Caco-2 (cell line): Measurements from ENCODE around the gene C1QC. TPM values are rescaled to one million over a fixed set of nuclear protein-coding genes. Genes with fewer than 3 reads are reported as not detected.

Experiments used
- BruUV-seq: library from RNA; stranded (reverse); fragments of 400-500 nt; replicated peaks from 2 replicates; lab custom pipeline; 2021; lab: Mats Ljungman, UMichigan
- CTCF ChIA-PET: fragments of 300-600 bp; sonication (Branson Sonifier 250); formaldehyde crosslinking; loops from one replicate; lab custom pipeline; 2022; ENCODE audit warnings: antibody characterized with exemption; lab: Charles Lee
- POLR2A ChIA-PET: fragments of 300-600 bp; sonication (Branson Sonifier 250); formaldehyde crosslinking; loops from one replicate; lab custom pipeline; 2022; ENCODE audit warnings: antibody characterized with exemption; lab: Charles Lee
- DNase-seq, 2 experiments: peaks; one replicate each; pipeline versions ENCODE4 v3.0.0 to v3.0.0-alpha.2; 2020 to 2022
- H3K27me3 ChIP-seq: replicated peaks from 2 replicates; pipeline ENCODE4 v1.6.0; 2011; ENCODE audit warnings: low read length; ENCODE audit not compliant: control insufficient read depth, insufficient read depth
- H3K36me3 ChIP-seq: 2 replicates; pipeline ENCODE4 v1.5.1; 2011; ENCODE audit warnings: low read length; ENCODE audit not compliant: control insufficient read depth, insufficient read depth
- H3K4me1 ChIP-seq: fragments of 250-450 bp; sonication (Bioruptor Pico); 2 replicates; pipeline ENCODE4 v1.5.1; 2020; ENCODE audit warnings: mild to moderate bottlenecking
- H3K4me3 ChIP-seq: 2 replicates; pipeline ENCODE4 v1.5.1; 2011; ENCODE audit warnings: low read depth, mild to moderate bottlenecking, control low read depth, low read length
- H3K9me3 ChIP-seq: fragments of 250-450 bp; sonication (Bioruptor Pico); 2 replicates; pipeline ENCODE4 v1.5.1; 2020; ENCODE audit warnings: mild to moderate bottlenecking, moderate library complexity
- H3K27ac Mint-ChIP-seq: one replicate; pipeline ENCODE4 v1.8.0; 2022; ENCODE audit warnings: mixed read lengths; ENCODE audit not compliant: unreplicated experiment
- H3K27me3 Mint-ChIP-seq: one replicate; pipeline ENCODE4 v1.8.0; 2022; ENCODE audit warnings: mixed read lengths; ENCODE audit not compliant: insufficient read depth, unreplicated experiment
- H3K36me3 Mint-ChIP-seq: one replicate; pipeline ENCODE4 v1.8.0; 2022; ENCODE audit warnings: mild to moderate bottlenecking, mixed read lengths; ENCODE audit not compliant: insufficient read depth, unreplicated experiment
- H3K4me1 Mint-ChIP-seq: one replicate; pipeline ENCODE4 v1.8.0; 2022; ENCODE audit warnings: low read depth, mixed read lengths; ENCODE audit not compliant: unreplicated experiment
- H3K4me3 Mint-ChIP-seq: one replicate; pipeline ENCODE4 v1.8.0; 2022; ENCODE audit warnings: mild to moderate bottlenecking, moderate library complexity, mixed read lengths; ENCODE audit not compliant: unreplicated experiment
- H3K9me3 Mint-ChIP-seq: one replicate; pipeline ENCODE4 v1.8.0; 2022; ENCODE audit warnings: mixed read lengths; ENCODE audit not compliant: unreplicated experiment
- intact Hi-C: fragments of 100-400 bp; cut with micrococcal nuclease; formaldehyde crosslinking; loops from one replicate; pipeline ENCODE4 v1.10.0; 2022; ENCODE audit not compliant: unreplicated experiment
- total RNA-seq: library from RNA; stranded (reverse); gene quantifications from 2 replicates; pipeline ENCODE4 v1.2.3, GENCODE V29; 2022
- TF ChIP-seq, protein P1 (sequence below), 2 experiments: fragments of 200-600 bp in 1 of 2; IDR thresholded peaks; 1 replicate in 1 of 2; 2 replicates in 1 of 2; pipeline versions ENCODE4 v1.5.1 to v1.8.0; 2011 to 2022; ENCODE audit warnings: antibody characterized with exemption in 1 of 2, control low read depth in 1 of 2, inconsistent platforms in 1 of 2, low read depth in 1 of 2, low read length in 1 of 2, mild to moderate bottlenecking in 1 of 2, moderate library complexity in 1 of 2; ENCODE audit not compliant: insufficient read depth in 1 of 2, severe bottlenecking in 1 of 2, unreplicated experiment in 1 of 2

C1QC gene
- total RNA-seq, 1 experiment from 2014 or later, result not detected

DNA sequence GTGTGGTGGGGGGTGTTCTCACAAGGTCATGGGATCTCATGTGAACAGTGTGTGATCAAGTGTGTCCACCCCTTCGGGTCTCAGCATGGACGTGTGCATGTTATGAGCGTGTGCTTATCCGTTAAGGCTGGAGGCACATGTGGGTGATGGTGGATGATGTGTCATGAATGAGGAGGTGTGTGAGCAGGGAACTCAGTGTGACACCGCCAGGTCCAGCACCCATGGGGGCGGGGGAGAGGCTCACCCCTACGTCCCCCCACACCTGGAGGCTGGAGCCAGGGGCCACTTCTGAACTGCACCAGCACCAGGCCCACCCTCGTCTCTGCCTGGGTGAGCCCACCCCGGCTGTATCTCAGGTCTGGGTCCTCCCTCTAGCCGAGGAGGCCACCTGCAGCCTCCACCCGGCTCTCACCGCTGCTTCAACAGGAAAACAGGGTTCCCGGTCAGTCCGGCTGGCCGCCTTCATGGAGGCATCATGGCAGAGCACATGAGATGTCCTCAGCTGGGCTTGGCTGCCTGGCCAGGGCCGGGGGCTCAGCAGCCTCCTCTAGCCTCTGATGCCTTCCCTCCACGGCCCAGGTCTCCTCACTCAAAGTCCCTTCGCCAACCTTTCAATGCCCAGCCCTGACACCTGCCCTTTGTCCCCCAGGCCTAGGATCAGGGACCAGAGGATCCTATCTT lies 41.2 kb upstream of the C1QC start:
- Mint-ChIP-seq H3K4me1 (no peaks in the 10 kb centered on the region), H3K27me3 (peaks cover 35% of the 10 kb centered on the region), H3K27ac (no peak overlapping the region), H3K36me3 (no peaks in the 10 kb centered on the region), H3K9me3 (no peaks in the 10 kb centered on the region), H3K4me3 (no peak overlapping the region)
- H3K9me3 ChIP-seq, result no peaks in the 10 kb centered on the region
- BruUV-seq, result no TSS peak
- TF ChIP-seq, protein P1, sequence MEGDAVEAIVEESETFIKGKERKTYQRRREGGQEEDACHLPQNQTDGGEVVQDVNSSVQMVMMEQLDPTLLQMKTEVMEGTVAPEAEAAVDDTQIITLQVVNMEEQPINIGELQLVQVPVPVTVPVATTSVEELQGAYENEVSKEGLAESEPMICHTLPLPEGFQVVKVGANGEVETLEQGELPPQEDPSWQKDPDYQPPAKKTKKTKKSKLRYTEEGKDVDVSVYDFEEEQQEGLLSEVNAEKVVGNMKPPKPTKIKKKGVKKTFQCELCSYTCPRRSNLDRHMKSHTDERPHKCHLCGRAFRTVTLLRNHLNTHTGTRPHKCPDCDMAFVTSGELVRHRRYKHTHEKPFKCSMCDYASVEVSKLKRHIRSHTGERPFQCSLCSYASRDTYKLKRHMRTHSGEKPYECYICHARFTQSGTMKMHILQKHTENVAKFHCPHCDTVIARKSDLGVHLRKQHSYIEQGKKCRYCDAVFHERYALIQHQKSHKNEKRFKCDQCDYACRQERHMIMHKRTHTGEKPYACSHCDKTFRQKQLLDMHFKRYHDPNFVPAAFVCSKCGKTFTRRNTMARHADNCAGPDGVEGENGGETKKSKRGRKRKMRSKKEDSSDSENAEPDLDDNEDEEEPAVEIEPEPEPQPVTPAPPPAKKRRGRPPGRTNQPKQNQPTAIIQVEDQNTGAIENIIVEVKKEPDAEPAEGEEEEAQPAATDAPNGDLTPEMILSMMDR (IDR thresholded peaks at IDR 0.05; ENCODE audit: insufficient read depth in 1 of 2, low read depth in 1 of 2, low read length in 1 of 2, severe bottlenecking in 1 of 2, unreplicated experiment in 1 of 2), result no peak
- ChIA-PET POLR2A (no interaction called here), CTCF (no interaction called here)
- H3K36me3 ChIP-seq, result no peaks in the 10 kb centered on the region
- intact Hi-C loops, result no loop called here
- no peaks in the 10 kb centered on the region for H3K27me3 ChIP-seq
- H3K4me3 ChIP-seq, result no peak overlapping the region
- no peak for DNase-seq
- H3K4me1 ChIP-seq, result no peaks in the 10 kb centered on the region

DNA sequence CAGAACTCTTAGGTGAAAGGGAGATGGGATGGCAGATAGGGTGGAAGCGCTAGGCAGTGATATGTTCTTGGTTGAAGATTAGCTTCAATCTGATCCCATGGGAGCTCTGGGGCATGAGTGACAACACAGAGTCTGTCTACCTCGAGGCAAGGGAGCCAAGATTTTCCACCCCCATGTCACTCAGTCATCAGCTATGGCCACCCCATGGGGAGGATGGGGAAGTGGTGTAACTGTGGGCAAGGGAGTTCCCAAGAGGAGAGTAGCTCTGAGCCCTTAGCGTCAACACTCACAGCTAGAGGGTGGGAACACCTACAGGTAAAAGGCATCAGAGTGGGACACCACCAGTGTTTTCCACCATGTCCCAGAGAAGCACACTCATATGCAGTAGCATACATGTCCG lies 37.3 kb upstream of the C1QC start:
- intact Hi-C loops, result no loop called here
- H3K36me3 ChIP-seq, result no peaks in the 10 kb centered on the region
- peaks cover 40% of the 10 kb centered on the region for H3K27me3 Mint-ChIP-seq
- H3K9me3 ChIP-seq, result no peaks in the 10 kb centered on the region
- TF ChIP-seq, protein P1 (IDR thresholded peaks at IDR 0.05; ENCODE audit: insufficient read depth in 1 of 2, low read depth in 1 of 2, low read length in 1 of 2, severe bottlenecking in 1 of 2, unreplicated experiment in 1 of 2), result no peak
- no peak overlapping the region for H3K27ac Mint-ChIP-seq
- H3K36me3 Mint-ChIP-seq, result no peaks in the 10 kb centered on the region
- POLR2A ChIA-PET, result no interaction called here
- CTCF ChIA-PET, result no interaction called here
- no TSS peak for BruUV-seq
- no peaks in the 10 kb centered on the region for H3K4me1 ChIP-seq
- H3K4me1 Mint-ChIP-seq, result no peaks in the 10 kb centered on the region
- no peaks in the 10 kb centered on the region for H3K9me3 Mint-ChIP-seq
- no peak overlapping the region for H3K4me3 Mint-ChIP-seq
- H3K4me3 ChIP-seq, result no peak overlapping the region
- DNase-seq, result no peak
- H3K27me3 ChIP-seq, result no peaks in the 10 kb centered on the region; the same call in 1 of the 2 replicates

DNA sequence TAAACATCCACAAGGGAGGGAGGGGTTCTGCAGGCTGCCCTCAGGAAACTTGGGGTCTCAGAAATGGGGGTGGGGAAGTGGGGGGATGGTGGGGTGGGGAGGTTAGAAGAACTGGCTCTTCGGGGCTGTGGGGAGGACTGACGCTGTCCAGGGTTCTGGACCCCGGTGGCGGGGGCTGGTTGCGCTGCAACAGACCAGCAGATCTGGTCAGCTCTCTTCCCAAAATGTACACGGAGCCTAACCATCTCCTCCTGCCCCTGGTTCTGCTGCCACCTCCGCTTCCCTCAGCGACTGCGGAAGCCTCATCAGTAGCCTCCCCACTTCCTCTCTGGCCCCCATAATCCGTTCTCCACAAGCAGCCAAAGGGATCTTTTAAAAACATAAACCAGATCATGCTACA lies 36.3 kb upstream of the C1QC start:
- TF ChIP-seq, protein P1 (IDR thresholded peaks at IDR 0.05; ENCODE audit: insufficient read depth in 1 of 2, low read depth in 1 of 2, low read length in 1 of 2, severe bottlenecking in 1 of 2, unreplicated experiment in 1 of 2), result no peak
- Mint-ChIP-seq H3K36me3 (no peaks in the 10 kb centered on the region), H3K27ac (no peak overlapping the region), H3K4me1 (no peaks in the 10 kb centered on the region), H3K9me3 (no peaks in the 10 kb centered on the region), H3K27me3 (peaks cover 43% of the 10 kb centered on the region), H3K4me3 (no peak overlapping the region)
- Histone ChIP-seq H3K27me3 (no peaks in the 10 kb centered on the region; the same call in 1 of the 2 replicates), H3K4me1 (no peaks in the 10 kb centered on the region), H3K9me3 (no peaks in the 10 kb centered on the region), H3K36me3 (no peaks in the 10 kb centered on the region), H3K4me3 (no peak overlapping the region)
- ChIA-PET CTCF (no interaction called here), POLR2A (no interaction called here)
- DNase-seq, result peak in 1 of 2 experiments; percentile 26
- intact Hi-C loops, result no loop called here
- BruUV-seq, result no TSS peak
